ENCODE data around the gene TMCC1.

Gene TMCC1

GRCh38 chr3:129933471-129933870 is 40.0 kb upstream of the TMCC1 start:
- no peaks in the 10 kb centered on the region for H3K27me3 ChIP-seq (ENCODE audit: insufficient read depth, low read depth)
- TF ChIP-seq CTCF (conservative IDR thresholded peaks at IDR 0.05; ENCODE audit: low read depth, low read length) = no peak
- H3K79me2 ChIP-seq (ENCODE audit: insufficient read depth, low read depth) = no peaks in the 10 kb centered on the region

GRCh38 chr3:129929383-129929782 is 35.9 kb upstream of the TMCC1 start:
- Histone ChIP-seq H3K79me2 (ENCODE audit: insufficient read depth, low read depth) (no peaks in the 10 kb centered on the region), H2AFZ (ENCODE audit: low read depth) (no peak overlapping the region), H3K4me2 (no peak overlapping the region), H4K20me1 (ENCODE audit: insufficient read depth) (no peaks in the 10 kb centered on the region), H3K27me3 (ENCODE audit: insufficient read depth, low read depth) (no peaks in the 10 kb centered on the region), H3K4me3 (IDR thresholded peaks at IDR 0.05; ENCODE audit: insufficient read depth, low read depth, low read length) (no peak overlapping the region), H3K4me1 (ENCODE audit: low read depth, poor library complexity, severe bottlenecking) (no peaks in the 10 kb centered on the region), H3K36me3 (ENCODE audit: insufficient read depth) (no peaks in the 10 kb centered on the region), H3K27ac (no peak overlapping the region), H3K9ac (no peak overlapping the region)
- no peak for TF ChIP-seq CTCF (conservative IDR thresholded peaks at IDR 0.05; ENCODE audit: low read depth, low read length)

More at GRCh38 chr3:129933471-129933870, 40.0 kb upstream of the TMCC1 start:
- Histone ChIP-seq H3K4me3 (IDR thresholded peaks at IDR 0.05; ENCODE audit: insufficient read depth, low read depth, low read length) (no peak overlapping the region), H4K20me1 (ENCODE audit: insufficient read depth) (no peaks in the 10 kb centered on the region), H3K36me3 (ENCODE audit: insufficient read depth) (no peaks in the 10 kb centered on the region), H3K27ac (no peak overlapping the region), H2AFZ (ENCODE audit: low read depth) (no peak overlapping the region), H3K9ac (no peak overlapping the region), H3K4me1 (ENCODE audit: low read depth, poor library complexity, severe bottlenecking) (no peaks in the 10 kb centered on the region), H3K4me2 (no peak overlapping the region)

- H3K4me1 ChIP-seq (ENCODE audit: low read depth, poor library complexity, severe bottlenecking) = no peaks in the 10 kb centered on the region
- no peaks in the 10 kb centered on the region for H3K27me3 ChIP-seq (ENCODE audit: insufficient read depth, low read depth)
- no peak overlapping the region for H3K27ac ChIP-seq
- no peaks in the 10 kb centered on the region for H3K36me3 ChIP-seq (ENCODE audit: insufficient read depth)
- H2AFZ ChIP-seq (ENCODE audit: low read depth) = no peak overlapping the region
- no peak overlapping the region for H3K9ac ChIP-seq
- H4K20me1 ChIP-seq (ENCODE audit: insufficient read depth) = no peaks in the 10 kb centered on the region
- no peak overlapping the region for H3K4me3 ChIP-seq (IDR thresholded peaks at IDR 0.05; ENCODE audit: insufficient read depth, low read depth, low read length)
- no peaks in the 10 kb centered on the region for H3K79me2 ChIP-seq (ENCODE audit: insufficient read depth, low read depth)
- H3K4me2 ChIP-seq = no peak overlapping the region
- no peak for TF ChIP-seq CTCF (conservative IDR thresholded peaks at IDR 0.05; ENCODE audit: low read depth, low read length)
These were observed 33.6 kb upstream of the TMCC1 start for GRCh38 chr3:129927072-129927471.

GRCh38 chr3:129919806-129920205 is 26.3 kb upstream of the TMCC1 start:
- Histone ChIP-seq H3K27me3 (ENCODE audit: insufficient read depth, low read depth) (no peaks in the 10 kb centered on the region), H3K27ac (no peak overlapping the region), H3K36me3 (ENCODE audit: insufficient read depth) (no peaks in the 10 kb centered on the region), H3K79me2 (ENCODE audit: insufficient read depth, low read depth) (no peaks in the 10 kb centered on the region), H4K20me1 (ENCODE audit: insufficient read depth) (no peaks in the 10 kb centered on the region), H3K4me1 (ENCODE audit: low read depth, poor library complexity, severe bottlenecking) (no peaks in the 10 kb centered on the region), H3K4me3 (IDR thresholded peaks at IDR 0.05; ENCODE audit: insufficient read depth, low read depth, low read length) (no peak overlapping the region), H2AFZ (ENCODE audit: low read depth) (no peak overlapping the region), H3K9ac (no peak overlapping the region), H3K4me2 (no peak overlapping the region)
- no peak for TF ChIP-seq CTCF (conservative IDR thresholded peaks at IDR 0.05; ENCODE audit: low read depth, low read length)

Measured in KMS-11 (cell line).